ENCODE results near the gene TRMU. TPM values are rescaled to one million over a fixed set of nuclear protein-coding genes. Genes with fewer than 3 reads are reported as not detected.

TRMU gene
- total RNA-seq, 6 donors from 2014 or later = 30.7 to 77.5 (median 35.8) TPM

GRCh38 chr22:46380069-46380468 is 44.6 kb downstream of the TRMU start:
- TF ChIP-seq POLR2A (IDR thresholded peaks at IDR 0.05) (no peak), POLR2AphosphoS5 (IDR thresholded peaks at IDR 0.05) (no peak), CTCF (IDR thresholded peaks at IDR 0.05) (no peak), EP300 (IDR thresholded peaks at IDR 0.05) (no peak)
- 78 to 80% methylated on average over 13 to 19 of the region's 19 CpGs for WGBS, 2 donors
- Histone ChIP-seq H3K4me1 (peaks cover 0 to 37% (median 12%) of the 10 kb centered on the region in 4 donors), H3K27ac (peak overlapping the region in 3 of 4 donors; percentile 73 to 91 (median 84)), H3K4me3 (no peak overlapping the region), H3K9me3 (peaks cover 0 to 6% (median 3%) of the 10 kb centered on the region in 4 donors), H3K27me3 (no peaks in the 10 kb centered on the region), H3K36me3 (peaks cover 0 to 3% (median 0%) of the 10 kb centered on the region in 4 donors)
- DNase-seq (no peak), ATAC-seq (ENCODE audit: low FRiP score in 2 of 2) (no peak)

GRCh38 chr22:46380581-46380980 is 45.1 kb downstream of the TRMU start:
- DNase-seq (no peak), ATAC-seq (ENCODE audit: low FRiP score in 2 of 2) (no peak)
- TF ChIP-seq POLR2AphosphoS5 (IDR thresholded peaks at IDR 0.05) (no peak), POLR2A (IDR thresholded peaks at IDR 0.05) (no peak), EP300 (IDR thresholded peaks at IDR 0.05) (no peak), CTCF (IDR thresholded peaks at IDR 0.05) (no peak)
- 89 to 95% methylated on average over 4 to 17 of the region's 17 CpGs for WGBS, 2 donors
- Histone ChIP-seq H3K27me3 (no peaks in the 10 kb centered on the region), H3K4me1 (peaks cover 0 to 35% (median 12%) of the 10 kb centered on the region in 4 donors), H3K36me3 (peaks cover 0 to 3% (median 0%) of the 10 kb centered on the region in 4 donors), H3K27ac (peak overlapping the region in 3 of 4 donors; percentile 73 to 91 (median 84)), H3K4me3 (no peak overlapping the region), H3K9me3 (peaks cover 0 to 6% (median 3%) of the 10 kb centered on the region in 4 donors)

GRCh38 chr22:46381142-46381541 is 45.6 kb downstream of the TRMU start:
- WGBS, 2 donors = 50 to 53% methylated on average over 5 of the region's 5 CpGs
- Histone ChIP-seq H3K36me3 (peaks cover 0 to 3% (median 0%) of the 10 kb centered on the region in 4 donors), H3K27me3 (no peaks in the 10 kb centered on the region), H3K9me3 (peaks cover 0 to 3% (median 1%) of the 10 kb centered on the region in 4 donors), H3K4me3 (no peak overlapping the region), H3K4me1 (peaks cover 0 to 29% (median 12%) of the 10 kb centered on the region in 4 donors), H3K27ac (no peak overlapping the region)
- no peak for TF ChIP-seq POLR2A (IDR thresholded peaks at IDR 0.05)
- no peak for TF ChIP-seq CTCF (IDR thresholded peaks at IDR 0.05)
- TF ChIP-seq POLR2AphosphoS5 (IDR thresholded peaks at IDR 0.05) = no peak
- TF ChIP-seq EP300 (IDR thresholded peaks at IDR 0.05) = no peak
- ATAC-seq (ENCODE audit: low FRiP score in 2 of 2) (no peak), DNase-seq (no peak)

GRCh38 chr22:46381731-46382130 is 46.2 kb downstream of the TRMU start:
- H3K4me3 ChIP-seq = no peak overlapping the region
- no peak for ATAC-seq (ENCODE audit: low FRiP score in 2 of 2)

More at GRCh38 chr22:46381731-46382130, 46.2 kb downstream of the TRMU start:
- Histone ChIP-seq H3K9me3 (no peaks in the 10 kb centered on the region), H3K27ac (no peak overlapping the region), H3K27me3 (no peaks in the 10 kb centered on the region), H3K4me1 (peaks cover 0 to 23% (median 12%) of the 10 kb centered on the region in 4 donors), H3K36me3 (peaks cover 0 to 3% (median 0%) of the 10 kb centered on the region in 4 donors)
- 93 to 96% methylated on average over 9 to 26 of the region's 27 CpGs for WGBS, 2 donors
- no peak for DNase-seq
- no peak for TF ChIP-seq POLR2AphosphoS5 (IDR thresholded peaks at IDR 0.05)
- TF ChIP-seq POLR2A (IDR thresholded peaks at IDR 0.05) = no peak
- no peak for TF ChIP-seq CTCF (IDR thresholded peaks at IDR 0.05)
- TF ChIP-seq EP300 (IDR thresholded peaks at IDR 0.05) = no peak
